Measurements from ENCODE around the gene PLCXD1.
"Not testable (repeated sequence)": the region's sequence is repeated elsewhere in the genome, so short reads cannot be mapped to it uniquely, and the experiment has no call there.

GRCh38 chrX:232278-232655, 48.9 kb upstream of the PLCXD1 start:
- TF ChIP-seq EP300, POLR2AphosphoS5, POLR2A, CTCF (IDR thresholded peaks at IDR 0.05): not testable (repeated sequence)
